Measurements from ENCODE around the gene ZNF683.
A peak's percentile ranks its signal among the peaks of the same experiment; 100 is the strongest.
"Not testable (repeated sequence)": the region's sequence is repeated elsewhere in the genome, so short reads cannot be mapped to it uniquely, and the experiment has no call there.

The ZNF683 gene

GRCh38 chr1:26387447-26387846 is 14.9 kb upstream of the ZNF683 start:
- H3K27me3 ChIP-seq (ENCODE audit: insufficient read depth, low read length, poor library complexity, severe bottlenecking), result no peaks in the 10 kb centered on the region
- H3K36me3 ChIP-seq (ENCODE audit: insufficient read depth, low read length), result no peaks in the 10 kb centered on the region
- H2AFZ ChIP-seq (ENCODE audit: low read length), result no peak overlapping the region
- peaks cover 6% of the 10 kb centered on the region; the same call in 1 of the 2 replicates for H3F3A ChIP-seq (ENCODE audit: low read depth)
- no peak overlapping the region for H3K4me2 ChIP-seq (ENCODE audit: low read depth, low read length, poor library complexity, severe bottlenecking)
- no peaks in the 10 kb centered on the region for H3K9me3 ChIP-seq (ENCODE audit: insufficient read depth, low read depth, low read length)
- no peaks in the 10 kb centered on the region for H3K9me2 ChIP-seq (replicated peaks; ENCODE audit: low read depth, low read length)
- H3K9ac ChIP-seq (ENCODE audit: low read depth, low read length, poor library complexity, severe bottlenecking), result no peak overlapping the region
- TF ChIP-seq CTCF (conservative IDR thresholded peaks at IDR 0.05; ENCODE audit: low read length) (no peak), EZH2phosphoT487 (IDR thresholded peaks at IDR 0.05; ENCODE audit: borderline replicate concordance) (no peak)
- peaks cover 52% of the 10 kb centered on the region for H3K4me1 ChIP-seq (ENCODE audit: insufficient read depth, low read length, poor library complexity, severe bottlenecking)
- no peaks in the 10 kb centered on the region for H4K20me1 ChIP-seq (ENCODE audit: insufficient read depth, low read length, poor library complexity, severe bottlenecking)
- H3K4me3 ChIP-seq (ENCODE audit: low read length, poor library complexity, severe bottlenecking), result no peak overlapping the region
- H3K79me2 ChIP-seq (ENCODE audit: insufficient read depth, low read length), result no peaks in the 10 kb centered on the region

DNA sequence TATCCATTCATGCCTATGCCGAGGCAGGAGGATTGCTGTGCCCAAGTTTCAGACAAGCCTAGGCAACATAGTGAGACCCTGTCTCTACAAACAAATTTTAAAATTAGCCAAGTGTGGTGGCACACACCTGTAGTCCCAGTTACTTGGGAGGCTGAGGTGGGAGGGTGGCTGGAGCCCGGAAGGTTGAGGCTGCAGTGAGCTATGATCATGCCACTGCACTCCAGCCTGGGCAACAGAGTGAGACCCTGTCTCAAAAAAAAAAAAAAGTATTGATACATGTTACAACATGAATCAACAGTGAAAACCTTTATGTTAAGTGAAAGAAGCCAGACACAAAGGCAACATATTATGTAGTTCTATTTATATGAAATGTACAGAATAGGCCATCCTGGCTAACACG is 12.5 kb upstream of the ZNF683 start:
- H3K36me3 ChIP-seq (ENCODE audit: insufficient read depth, low read length), result not testable (repeated sequence)

GRCh38 chr1:26384076-26384475 is 11.5 kb upstream of the ZNF683 start:
- TF ChIP-seq CTCF (conservative IDR thresholded peaks at IDR 0.05; ENCODE audit: low read length) (no peak), EZH2phosphoT487 (IDR thresholded peaks at IDR 0.05; ENCODE audit: borderline replicate concordance) (no peak)
- Histone ChIP-seq H3K9me2 (replicated peaks; ENCODE audit: low read depth, low read length) (no peaks in the 10 kb centered on the region), H3K4me3 (ENCODE audit: low read length, poor library complexity, severe bottlenecking) (no peak overlapping the region), H3K9ac (ENCODE audit: low read depth, low read length, poor library complexity, severe bottlenecking) (no peak overlapping the region), H3K27me3 (ENCODE audit: insufficient read depth, low read length, poor library complexity, severe bottlenecking) (no peaks in the 10 kb centered on the region), H4K20me1 (ENCODE audit: insufficient read depth, low read length, poor library complexity, severe bottlenecking) (no peaks in the 10 kb centered on the region), H3K36me3 (ENCODE audit: insufficient read depth, low read length) (no peaks in the 10 kb centered on the region), H3K79me2 (ENCODE audit: insufficient read depth, low read length) (no peaks in the 10 kb centered on the region), H3K4me1 (ENCODE audit: insufficient read depth, low read length, poor library complexity, severe bottlenecking) (peaks cover 37% of the 10 kb centered on the region), H3F3A (ENCODE audit: low read depth) (peaks cover 6% of the 10 kb centered on the region; the same call in 1 of the 2 replicates), H2AFZ (ENCODE audit: low read length) (no peak overlapping the region), H3K9me3 (ENCODE audit: insufficient read depth, low read depth, low read length) (no peaks in the 10 kb centered on the region), H3K4me2 (ENCODE audit: low read depth, low read length, poor library complexity, severe bottlenecking) (no peak overlapping the region)

More for the DNA sequence above, 12.5 kb upstream of the ZNF683 start:
- H3F3A ChIP-seq (ENCODE audit: low read depth); H3K9me2 ChIP-seq (replicated peaks; ENCODE audit: low read depth, low read length); H3K4me3 ChIP-seq (ENCODE audit: low read length, poor library complexity, severe bottlenecking); H2AFZ ChIP-seq (ENCODE audit: low read length); H3K79me2 ChIP-seq (ENCODE audit: insufficient read depth, low read length); H3K27me3 ChIP-seq (ENCODE audit: insufficient read depth, low read length, poor library complexity, severe bottlenecking); H3K9me3 ChIP-seq (ENCODE audit: insufficient read depth, low read depth, low read length); H4K20me1 ChIP-seq (ENCODE audit: insufficient read depth, low read length, poor library complexity, severe bottlenecking): not testable (repeated sequence)
- peak overlapping the region; percentile 50 for H3K4me2 ChIP-seq (ENCODE audit: low read depth, low read length, poor library complexity, severe bottlenecking)
- peak overlapping the region; percentile 38 for H3K9ac ChIP-seq (ENCODE audit: low read depth, low read length, poor library complexity, severe bottlenecking)
- peaks cover 41% of the 10 kb centered on the region for H3K4me1 ChIP-seq (ENCODE audit: insufficient read depth, low read length, poor library complexity, severe bottlenecking)

GRCh38 chr1:26378879-26379251 is 6.3 kb upstream of the ZNF683 start:
- Histone ChIP-seq H4K20me1 (ENCODE audit: insufficient read depth, low read length, poor library complexity, severe bottlenecking) (no peaks in the 10 kb centered on the region), H2AFZ (ENCODE audit: low read length) (no peak overlapping the region), H3K27me3 (ENCODE audit: insufficient read depth, low read length, poor library complexity, severe bottlenecking) (no peaks in the 10 kb centered on the region), H3K9me2 (replicated peaks; ENCODE audit: low read depth, low read length) (no peaks in the 10 kb centered on the region), H3F3A (ENCODE audit: low read depth) (peaks cover 9% of the 10 kb centered on the region; the same call in 1 of the 2 replicates), H3K9me3 (ENCODE audit: insufficient read depth, low read depth, low read length) (no peaks in the 10 kb centered on the region), H3K79me2 (ENCODE audit: insufficient read depth, low read length) (no peaks in the 10 kb centered on the region), H3K4me2 (ENCODE audit: low read depth, low read length, poor library complexity, severe bottlenecking) (peak overlapping the region; percentile 75), H3K4me3 (ENCODE audit: low read length, poor library complexity, severe bottlenecking) (peak overlapping the region; percentile 54), H3K9ac (ENCODE audit: low read depth, low read length, poor library complexity, severe bottlenecking) (no peak overlapping the region), H3K36me3 (ENCODE audit: insufficient read depth, low read length) (no peaks in the 10 kb centered on the region), H3K4me1 (ENCODE audit: insufficient read depth, low read length, poor library complexity, severe bottlenecking) (peaks cover 55% of the 10 kb centered on the region)
- no peak for TF ChIP-seq EZH2phosphoT487 (IDR thresholded peaks at IDR 0.05; ENCODE audit: borderline replicate concordance)
- TF ChIP-seq CTCF (conservative IDR thresholded peaks at IDR 0.05; ENCODE audit: low read length), result no peak
